Stimulated activated CD4-positive, alpha-beta T cell treated with anti-CD3 and anti-CD28 coated beads, Interleukin-1b, Interleukin-23, amount 100 ng/mL, for 1 hour (primary cell): Measurements from ENCODE around the gene ABCA1.

Source experiments
- DNase-seq, 2 donors: peaks; one replicate each; pipeline ENCODE4 v3.0.0-alpha.2; 2020; ENCODE audit warnings: low read depth in 2 of 2

Gene ABCA1

DNA sequence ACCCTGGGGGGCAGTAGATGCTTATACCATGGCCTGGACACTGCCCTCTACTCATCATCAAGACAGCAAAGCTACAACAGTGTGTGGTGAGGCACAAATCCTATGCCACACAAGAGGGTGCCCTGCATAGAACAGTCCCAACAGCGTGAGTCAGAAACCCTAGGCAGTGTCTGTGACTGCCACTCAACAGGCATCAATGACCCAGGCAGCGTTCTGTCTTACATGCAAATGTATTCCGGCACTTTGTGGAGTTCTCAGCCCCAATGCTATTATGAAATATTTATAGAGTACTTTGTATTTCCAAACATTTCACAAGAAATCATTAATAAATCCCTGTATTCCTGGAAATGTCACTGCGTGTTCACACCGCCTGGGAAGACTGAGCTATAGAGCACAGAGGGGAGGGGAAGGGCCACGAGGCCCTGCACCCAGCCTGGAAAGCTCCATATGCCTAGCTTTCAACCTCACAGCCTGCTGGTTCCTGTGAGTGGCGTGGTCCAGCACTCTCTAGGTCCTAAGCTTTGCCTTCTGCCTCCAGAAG, 86.3 kb downstream of the ABCA1 start:
- DNase-seq = no peak

GRCh38 chr9:104838958-104839357, 89.0 kb downstream of the ABCA1 start:
- no peak for DNase-seq

DNA sequence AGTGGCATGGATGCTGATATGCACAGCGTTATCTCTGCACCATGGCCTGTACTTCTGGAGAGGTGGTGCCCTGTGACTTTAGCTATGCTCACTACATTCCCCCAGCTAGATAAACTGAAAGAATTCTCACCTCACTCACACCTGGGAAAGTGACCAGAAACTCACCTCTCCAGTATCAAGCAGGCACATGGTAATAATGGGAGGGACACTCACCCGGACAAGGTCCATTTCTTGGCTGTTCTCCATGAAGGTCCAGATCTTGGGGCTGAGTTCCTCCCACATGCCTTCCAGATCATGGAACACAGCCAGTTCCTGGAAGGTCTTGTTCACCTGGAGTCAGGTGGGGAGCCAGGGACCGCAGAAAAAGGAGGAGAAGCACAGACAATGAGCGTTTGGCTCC, 91.2 kb downstream of the ABCA1 start:
- DNase-seq = no peak

- no peak for DNase-seq
Observed at GRCh38 chr9:104836235-104836634, 91.7 kb downstream of the ABCA1 start.

- DNase-seq = no peak
Observed at GRCh38 chr9:104835161-104835560, 92.8 kb downstream of the ABCA1 start.

GRCh38 chr9:104833696-104834095, 94.3 kb downstream of the ABCA1 start:
- DNase-seq = no peak

- DNase-seq = no peak
Observed at GRCh38 chr9:104831681-104832080, 96.3 kb downstream of the ABCA1 start.

- no peak for DNase-seq
Observed at GRCh38 chr9:104826911-104827310, 101.0 kb downstream of the ABCA1 start.

DNA sequence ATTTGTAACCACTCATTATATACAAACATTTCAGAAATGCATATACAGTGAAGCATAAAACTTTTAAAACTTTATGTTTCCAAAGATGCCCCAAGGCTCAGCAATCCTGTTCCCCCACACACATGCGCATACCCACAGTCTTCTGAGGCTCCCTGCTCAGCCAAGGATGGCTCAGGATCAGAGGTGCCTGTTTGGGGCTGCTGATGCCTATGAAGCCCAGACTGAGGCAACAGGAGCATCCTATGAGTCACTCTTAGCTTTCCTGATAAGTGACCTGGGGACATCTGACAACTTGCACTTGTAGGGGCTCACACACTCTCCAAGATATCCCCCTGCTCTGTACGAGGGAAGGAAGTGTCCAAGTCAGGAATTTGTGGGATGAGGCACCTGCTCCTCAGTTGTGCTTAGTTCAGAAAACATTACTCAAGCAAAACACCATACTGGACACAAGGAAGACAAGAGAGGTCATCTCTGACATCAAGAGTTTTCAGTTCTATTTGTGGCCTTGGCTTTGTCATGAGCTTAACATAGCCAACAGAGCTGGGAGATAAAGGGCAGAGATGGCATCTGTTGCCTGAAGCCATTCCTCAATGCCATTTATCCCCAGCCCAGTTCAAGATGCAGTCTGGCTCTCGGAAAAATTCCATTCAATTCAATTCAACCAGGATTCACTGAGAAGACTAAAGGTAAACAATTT, 101.7 kb downstream of the ABCA1 start:
- DNase-seq = no peak

- DNase-seq = no peak
Observed at GRCh38 chr9:104820336-104820735, 107.6 kb downstream of the ABCA1 start.

DNA sequence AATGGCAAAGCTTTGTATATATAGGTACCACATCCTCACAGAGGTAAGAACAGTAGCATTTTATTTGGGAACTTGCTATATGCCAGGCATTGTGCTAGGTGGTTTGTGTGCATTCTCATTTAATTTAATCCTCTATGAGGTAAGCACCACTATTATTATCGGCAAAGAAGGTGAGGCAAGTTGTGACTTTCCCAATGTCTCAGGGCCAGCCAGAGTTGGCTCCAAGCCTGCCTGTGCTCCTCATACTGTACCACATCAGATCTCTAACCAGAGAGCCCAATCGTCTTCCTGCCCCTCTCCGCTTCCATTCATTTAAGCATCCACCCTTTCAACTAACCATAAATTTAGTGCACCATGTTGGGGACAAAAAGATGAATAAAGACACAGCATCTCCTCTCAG, 108.9 kb downstream of the ABCA1 start:
- no peak for DNase-seq

- no peak for DNase-seq
Observed at GRCh38 chr9:104817437-104817836, 110.5 kb downstream of the ABCA1 start.

GRCh38 chr9:104815851-104816565, 111.9 kb downstream of the ABCA1 start:
- no peak for DNase-seq

DNA sequence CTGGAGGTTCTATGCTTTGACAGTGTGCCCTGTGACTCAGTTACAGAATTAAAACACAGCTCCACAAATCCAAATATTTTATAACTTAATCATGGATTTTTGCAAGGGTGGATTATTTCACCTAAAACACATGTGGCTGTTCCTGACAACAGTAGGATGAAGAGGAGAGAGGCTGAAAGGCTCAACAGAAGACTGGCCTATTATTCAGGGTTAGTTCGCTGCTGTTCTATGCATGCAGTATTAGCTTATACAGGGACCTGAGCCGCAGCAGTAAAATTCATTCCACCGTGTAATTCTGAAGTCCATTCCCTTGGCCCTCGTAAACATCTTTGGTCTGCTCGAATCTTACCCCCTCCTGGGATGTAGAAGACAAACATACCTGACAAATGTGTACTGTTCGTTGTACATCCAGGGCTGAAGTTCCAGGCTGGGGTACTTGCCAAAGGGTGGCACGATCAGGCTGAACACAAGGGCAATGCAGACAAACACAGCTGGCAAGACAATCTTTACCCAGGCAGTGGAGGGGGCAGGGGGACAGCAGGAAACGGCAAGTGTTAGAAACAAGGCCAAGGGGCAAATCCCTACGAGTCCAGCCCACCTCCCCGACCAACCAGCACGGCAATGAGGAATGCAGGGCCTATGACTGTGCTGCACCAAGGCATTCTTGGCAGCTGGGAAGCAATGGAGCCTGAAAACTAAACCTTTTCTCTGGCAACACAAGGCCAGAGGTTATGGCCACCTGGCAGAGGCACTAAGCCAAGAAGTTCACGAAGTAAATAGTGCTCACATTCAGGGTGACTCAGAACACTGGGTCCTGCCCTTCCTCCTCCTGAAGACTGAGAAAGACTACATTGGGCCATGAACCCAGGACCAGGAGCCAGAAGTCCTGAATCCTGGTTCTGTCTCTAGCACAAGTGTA, 117.3 kb downstream of the ABCA1 start:
- DNase-seq = no peak

- DNase-seq = no peak
Observed at GRCh38 chr9:104808035-104808614, 119.8 kb downstream of the ABCA1 start.

- DNase-seq = no peak
Observed at GRCh38 chr9:104805441-104805840, 122.5 kb downstream of the ABCA1 start.

- no peak for DNase-seq
Observed at GRCh38 chr9:104802906-104803305, 125.0 kb downstream of the ABCA1 start.

GRCh38 chr9:104802110-104802509, 125.8 kb downstream of the ABCA1 start:
- DNase-seq = no peak

GRCh38 chr9:104800068-104800785, 127.7 kb downstream of the ABCA1 start:
- DNase-seq = no peak

DNA sequence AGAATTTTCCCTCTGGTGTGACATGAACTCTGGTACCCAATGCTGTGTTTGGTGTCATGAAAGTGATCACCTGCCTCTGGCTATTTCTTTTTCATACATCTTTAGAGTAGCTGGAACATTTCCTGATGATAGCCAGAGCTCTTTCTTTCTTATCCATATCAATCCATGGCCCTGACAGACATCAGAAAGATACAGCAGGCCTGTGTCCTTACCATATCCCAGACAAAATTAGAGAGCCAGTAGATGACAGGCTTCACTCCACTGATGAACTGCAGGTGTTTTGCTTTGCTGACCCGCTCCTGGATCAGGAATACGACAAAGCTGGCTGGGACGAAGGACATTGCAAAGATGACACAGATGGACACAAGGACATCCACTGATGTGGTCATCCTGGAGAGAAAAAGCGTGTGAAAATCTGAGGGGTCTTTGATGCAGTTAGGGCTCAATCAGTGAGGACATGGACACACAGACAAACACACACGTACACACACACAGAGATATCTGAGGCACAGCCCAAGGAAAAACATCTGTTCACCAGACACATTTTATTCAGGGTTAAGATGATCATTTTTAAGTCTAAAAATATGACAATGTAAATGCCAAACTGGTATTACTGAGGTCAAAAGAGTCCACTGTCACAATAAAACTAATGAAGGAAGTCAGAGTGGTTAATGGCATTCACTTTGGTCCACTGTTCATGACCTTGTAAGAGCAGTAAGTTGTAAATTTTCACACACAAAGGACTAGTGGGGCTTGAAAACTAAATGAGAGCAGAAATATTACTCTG, 129.6 kb downstream of the ABCA1 start:
- DNase-seq = no peak
